Hindlimb muscle (tissue), 1 donor: Measurements from ENCODE around the gene PDCL3. TPM values are rescaled to one million over a fixed set of nuclear protein-coding genes. Genes with fewer than 3 reads are reported as not detected.

Experiments
- DNase-seq: peaks from one replicate; pipeline ENCODE4 v3.0.0-alpha.2; 2013
- polyA plus RNA-seq: library from polyadenylated mRNA; unstranded; fragments of 120-200 nt; gene quantifications from one replicate; pipeline ENCODE4 v1.2.1, GENCODE V29; 2013; ENCODE audit not compliant: insufficient read length

PDCL3 gene
- polyA plus RNA-seq, 1 donor = 29.7 TPM

GRCh38 chr2:100612388-100613000 is 49.7 kb downstream of the PDCL3 start:
- DNase-seq = no peak

GRCh38 chr2:100613719-100614118 is 50.9 kb downstream of the PDCL3 start:
- DNase-seq = no peak

GRCh38 chr2:100614455-100615000 is 51.7 kb downstream of the PDCL3 start:
- DNase-seq = no peak

- no peak for DNase-seq
These were observed 52.7 kb downstream of the PDCL3 start for GRCh38 chr2:100615471-100615870.

- no peak for DNase-seq
These were observed 53.1 kb downstream of the PDCL3 start for GRCh38 chr2:100615886-100616285.

GRCh38 chr2:100616841-100617390 is 54.1 kb downstream of the PDCL3 start:
- no peak for DNase-seq

- DNase-seq = no peak
These were observed 57.2 kb downstream of the PDCL3 start for GRCh38 chr2:100619951-100620350.

GRCh38 chr2:100620481-100620880 is 57.7 kb downstream of the PDCL3 start:
- DNase-seq = no peak

- no peak for DNase-seq
These were observed 58.7 kb downstream of the PDCL3 start for GRCh38 chr2:100621371-100621951.

GRCh38 chr2:100623033-100623715 is 60.4 kb downstream of the PDCL3 start:
- DNase-seq = no peak

- DNase-seq = no peak
These were observed 61.1 kb downstream of the PDCL3 start for GRCh38 chr2:100623930-100624329.

- DNase-seq = no peak
These were observed 61.7 kb downstream of the PDCL3 start for GRCh38 chr2:100624536-100624935.

- no peak for DNase-seq
These were observed 62.9 kb downstream of the PDCL3 start for GRCh38 chr2:100625717-100626116.

Other genes starting within 250 kb of the PDCL3 start
- 1.2 TPM for gene LONRF2, start 240.5 kb upstream of the PDCL3 start, polyA plus RNA-seq
- gene CHST10, start 145.3 kb upstream of the PDCL3 start, polyA plus RNA-seq = 11.6 TPM
- not detected for gene NMS, start 92.5 kb upstream of the PDCL3 start, polyA plus RNA-seq